Measurements from ENCODE around the gene ASTN2. TPM values are rescaled to one million over a fixed set of nuclear protein-coding genes. Genes with fewer than 3 reads are reported as not detected.

Gene ASTN2
- total and polyA plus RNA-seq, 9 of the 15 experiments (the other 6 are each of a cell fraction or from before 2014, with no cell fraction given) = 0.56 to 3.5 (median 1.9) TPM

DNA sequence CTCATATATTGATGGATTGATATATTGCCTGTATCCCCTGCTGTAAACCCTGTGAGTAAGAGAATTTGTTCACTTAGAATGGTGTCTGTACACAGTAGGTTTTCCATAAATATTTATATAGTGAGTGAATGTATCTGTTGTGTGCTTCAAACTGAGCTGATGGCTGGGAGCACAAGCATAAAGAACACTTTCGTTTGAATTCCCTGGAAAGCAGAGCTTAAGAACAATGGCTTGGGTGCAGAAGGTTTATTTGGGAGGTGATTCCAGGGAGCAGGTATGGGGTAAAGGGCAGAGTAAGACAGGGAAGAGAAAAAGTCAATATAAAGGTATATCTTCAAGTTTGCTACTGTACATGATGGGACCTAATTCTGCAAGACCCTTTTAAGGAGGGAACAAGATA, 918.7 kb downstream of the ASTN2 start (continued):
- TF ChIP-seq, protein P1, sequence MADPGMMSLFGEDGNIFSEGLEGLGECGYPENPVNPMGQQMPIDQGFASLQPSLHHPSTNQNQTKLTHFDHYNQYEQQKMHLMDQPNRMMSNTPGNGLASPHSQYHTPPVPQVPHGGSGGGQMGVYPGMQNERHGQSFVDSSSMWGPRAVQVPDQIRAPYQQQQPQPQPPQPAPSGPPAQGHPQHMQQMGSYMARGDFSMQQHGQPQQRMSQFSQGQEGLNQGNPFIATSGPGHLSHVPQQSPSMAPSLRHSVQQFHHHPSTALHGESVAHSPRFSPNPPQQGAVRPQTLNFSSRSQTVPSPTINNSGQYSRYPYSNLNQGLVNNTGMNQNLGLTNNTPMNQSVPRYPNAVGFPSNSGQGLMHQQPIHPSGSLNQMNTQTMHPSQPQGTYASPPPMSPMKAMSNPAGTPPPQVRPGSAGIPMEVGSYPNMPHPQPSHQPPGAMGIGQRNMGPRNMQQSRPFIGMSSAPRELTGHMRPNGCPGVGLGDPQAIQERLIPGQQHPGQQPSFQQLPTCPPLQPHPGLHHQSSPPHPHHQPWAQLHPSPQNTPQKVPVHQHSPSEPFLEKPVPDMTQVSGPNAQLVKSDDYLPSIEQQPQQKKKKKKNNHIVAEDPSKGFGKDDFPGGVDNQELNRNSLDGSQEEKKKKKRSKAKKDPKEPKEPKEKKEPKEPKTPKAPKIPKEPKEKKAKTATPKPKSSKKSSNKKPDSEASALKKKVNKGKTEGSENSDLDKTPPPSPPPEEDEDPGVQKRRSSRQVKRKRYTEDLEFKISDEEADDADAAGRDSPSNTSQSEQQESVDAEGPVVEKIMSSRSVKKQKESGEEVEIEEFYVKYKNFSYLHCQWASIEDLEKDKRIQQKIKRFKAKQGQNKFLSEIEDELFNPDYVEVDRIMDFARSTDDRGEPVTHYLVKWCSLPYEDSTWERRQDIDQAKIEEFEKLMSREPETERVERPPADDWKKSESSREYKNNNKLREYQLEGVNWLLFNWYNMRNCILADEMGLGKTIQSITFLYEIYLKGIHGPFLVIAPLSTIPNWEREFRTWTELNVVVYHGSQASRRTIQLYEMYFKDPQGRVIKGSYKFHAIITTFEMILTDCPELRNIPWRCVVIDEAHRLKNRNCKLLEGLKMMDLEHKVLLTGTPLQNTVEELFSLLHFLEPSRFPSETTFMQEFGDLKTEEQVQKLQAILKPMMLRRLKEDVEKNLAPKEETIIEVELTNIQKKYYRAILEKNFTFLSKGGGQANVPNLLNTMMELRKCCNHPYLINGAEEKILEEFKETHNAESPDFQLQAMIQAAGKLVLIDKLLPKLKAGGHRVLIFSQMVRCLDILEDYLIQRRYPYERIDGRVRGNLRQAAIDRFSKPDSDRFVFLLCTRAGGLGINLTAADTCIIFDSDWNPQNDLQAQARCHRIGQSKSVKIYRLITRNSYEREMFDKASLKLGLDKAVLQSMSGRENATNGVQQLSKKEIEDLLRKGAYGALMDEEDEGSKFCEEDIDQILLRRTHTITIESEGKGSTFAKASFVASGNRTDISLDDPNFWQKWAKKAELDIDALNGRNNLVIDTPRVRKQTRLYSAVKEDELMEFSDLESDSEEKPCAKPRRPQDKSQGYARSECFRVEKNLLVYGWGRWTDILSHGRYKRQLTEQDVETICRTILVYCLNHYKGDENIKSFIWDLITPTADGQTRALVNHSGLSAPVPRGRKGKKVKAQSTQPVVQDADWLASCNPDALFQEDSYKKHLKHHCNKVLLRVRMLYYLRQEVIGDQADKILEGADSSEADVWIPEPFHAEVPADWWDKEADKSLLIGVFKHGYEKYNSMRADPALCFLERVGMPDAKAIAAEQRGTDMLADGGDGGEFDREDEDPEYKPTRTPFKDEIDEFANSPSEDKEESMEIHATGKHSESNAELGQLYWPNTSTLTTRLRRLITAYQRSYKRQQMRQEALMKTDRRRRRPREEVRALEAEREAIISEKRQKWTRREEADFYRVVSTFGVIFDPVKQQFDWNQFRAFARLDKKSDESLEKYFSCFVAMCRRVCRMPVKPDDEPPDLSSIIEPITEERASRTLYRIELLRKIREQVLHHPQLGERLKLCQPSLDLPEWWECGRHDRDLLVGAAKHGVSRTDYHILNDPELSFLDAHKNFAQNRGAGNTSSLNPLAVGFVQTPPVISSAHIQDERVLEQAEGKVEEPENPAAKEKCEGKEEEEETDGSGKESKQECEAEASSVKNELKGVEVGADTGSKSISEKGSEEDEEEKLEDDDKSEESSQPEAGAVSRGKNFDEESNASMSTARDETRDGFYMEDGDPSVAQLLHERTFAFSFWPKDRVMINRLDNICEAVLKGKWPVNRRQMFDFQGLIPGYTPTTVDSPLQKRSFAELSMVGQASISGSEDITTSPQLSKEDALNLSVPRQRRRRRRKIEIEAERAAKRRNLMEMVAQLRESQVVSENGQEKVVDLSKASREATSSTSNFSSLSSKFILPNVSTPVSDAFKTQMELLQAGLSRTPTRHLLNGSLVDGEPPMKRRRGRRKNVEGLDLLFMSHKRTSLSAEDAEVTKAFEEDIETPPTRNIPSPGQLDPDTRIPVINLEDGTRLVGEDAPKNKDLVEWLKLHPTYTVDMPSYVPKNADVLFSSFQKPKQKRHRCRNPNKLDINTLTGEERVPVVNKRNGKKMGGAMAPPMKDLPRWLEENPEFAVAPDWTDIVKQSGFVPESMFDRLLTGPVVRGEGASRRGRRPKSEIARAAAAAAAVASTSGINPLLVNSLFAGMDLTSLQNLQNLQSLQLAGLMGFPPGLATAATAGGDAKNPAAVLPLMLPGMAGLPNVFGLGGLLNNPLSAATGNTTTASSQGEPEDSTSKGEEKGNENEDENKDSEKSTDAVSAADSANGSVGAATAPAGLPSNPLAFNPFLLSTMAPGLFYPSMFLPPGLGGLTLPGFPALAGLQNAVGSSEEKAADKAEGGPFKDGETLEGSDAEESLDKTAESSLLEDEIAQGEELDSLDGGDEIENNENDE (IDR thresholded peaks at IDR 0.05; ENCODE audit: low read depth, low read length) = no peak

All from K562 (cell line).